ENCODE measurements around the gene PPIA.
"Not testable (repeated sequence)": the region's sequence is repeated elsewhere in the genome, so short reads cannot be mapped to it uniquely, and the experiment has no call there.

The PPIA gene

GRCh38 chr7:44764081-44764480 lies 32.4 kb upstream of the PPIA start:
- peak; percentile 11 for DNase-seq (ENCODE audit: low read depth, low spot score)

GRCh38 chr7:44764665-44765578 lies 31.6 kb upstream of the PPIA start:
- DNase-seq (ENCODE audit: low read depth, low spot score): no peak

- DNase-seq (ENCODE audit: low read depth, low spot score): no peak
Measured at GRCh38 chr7:44765579-44766415, 30.7 kb upstream of the PPIA start.

- no peak for DNase-seq (ENCODE audit: low read depth, low spot score)
Measured at GRCh38 chr7:44766416-44766801, 30.1 kb upstream of the PPIA start.

- DNase-seq (ENCODE audit: low read depth, low spot score): no peak
Measured at GRCh38 chr7:44767134-44767911, 29.2 kb upstream of the PPIA start.

GRCh38 chr7:44767912-44768627 lies 28.4 kb upstream of the PPIA start:
- peak; percentile 16 for DNase-seq (ENCODE audit: low read depth, low spot score)

GRCh38 chr7:44768628-44769371 lies 27.7 kb upstream of the PPIA start:
- DNase-seq (ENCODE audit: low read depth, low spot score): no peak

GRCh38 chr7:44769376-44769775 lies 27.1 kb upstream of the PPIA start:
- no peak for DNase-seq (ENCODE audit: low read depth, low spot score)

GRCh38 chr7:44769776-44770294 lies 26.6 kb upstream of the PPIA start:
- DNase-seq (ENCODE audit: low read depth, low spot score): peak; percentile 64

- no peak for DNase-seq (ENCODE audit: low read depth, low spot score)
Measured at GRCh38 chr7:44771358-44771757, 25.1 kb upstream of the PPIA start.

GRCh38 chr7:44772440-44772839 lies 24.0 kb upstream of the PPIA start:
- DNase-seq (ENCODE audit: low read depth, low spot score): no peak

GRCh38 chr7:44772867-44773266 lies 23.6 kb upstream of the PPIA start:
- no peak for DNase-seq (ENCODE audit: low read depth, low spot score)

- not testable (repeated sequence) for DNase-seq (ENCODE audit: low read depth, low spot score)
Measured at GRCh38 chr7:44774486-44774885, 22.0 kb upstream of the PPIA start.

- no peak for DNase-seq (ENCODE audit: low read depth, low spot score)
Measured at GRCh38 chr7:44775383-44776107, 20.9 kb upstream of the PPIA start.

- no peak for DNase-seq (ENCODE audit: low read depth, low spot score)
Measured at GRCh38 chr7:44776211-44776610, 20.3 kb upstream of the PPIA start.

- DNase-seq (ENCODE audit: low read depth, low spot score): no peak
Measured at GRCh38 chr7:44782460-44782859, 14.0 kb upstream of the PPIA start.

GRCh38 chr7:44783407-44783806 lies 13.1 kb upstream of the PPIA start:
- no peak for DNase-seq (ENCODE audit: low read depth, low spot score)

- no peak for DNase-seq (ENCODE audit: low read depth, low spot score)
Measured at GRCh38 chr7:44784364-44784763, 12.1 kb upstream of the PPIA start.

GRCh38 chr7:44785218-44785617 lies 11.3 kb upstream of the PPIA start:
- not testable (repeated sequence) for DNase-seq (ENCODE audit: low read depth, low spot score)

- no peak for DNase-seq (ENCODE audit: low read depth, low spot score)
Measured at GRCh38 chr7:44787041-44787440, 9.4 kb upstream of the PPIA start.
